ENCODE results near the gene SCNM1.
"Not testable (repeated sequence)": the region's sequence is repeated elsewhere in the genome, so short reads cannot be mapped to it uniquely, and the experiment has no call there.

Gene SCNM1

DNA sequence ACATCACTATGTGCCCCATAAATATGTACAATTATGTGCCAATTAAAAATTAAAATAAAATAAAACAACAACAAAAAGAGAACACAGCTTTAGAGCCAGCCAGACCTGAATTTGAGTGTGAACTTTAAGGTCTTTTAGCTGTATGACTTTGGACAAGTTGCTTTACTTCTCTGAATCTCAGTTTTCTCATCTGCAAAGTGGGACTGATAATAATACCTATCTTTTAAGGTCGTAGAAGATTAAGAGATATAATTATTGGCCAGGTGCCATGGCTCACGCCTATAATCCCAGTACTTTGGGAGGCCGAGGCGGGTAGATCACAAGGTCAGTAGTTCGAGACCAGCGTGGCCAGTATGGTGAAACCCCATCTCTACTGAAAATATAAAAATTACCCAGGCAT, 27.4 kb downstream of the SCNM1 start:
- DNase-seq (ENCODE audit: low spot score): no peak

DNA sequence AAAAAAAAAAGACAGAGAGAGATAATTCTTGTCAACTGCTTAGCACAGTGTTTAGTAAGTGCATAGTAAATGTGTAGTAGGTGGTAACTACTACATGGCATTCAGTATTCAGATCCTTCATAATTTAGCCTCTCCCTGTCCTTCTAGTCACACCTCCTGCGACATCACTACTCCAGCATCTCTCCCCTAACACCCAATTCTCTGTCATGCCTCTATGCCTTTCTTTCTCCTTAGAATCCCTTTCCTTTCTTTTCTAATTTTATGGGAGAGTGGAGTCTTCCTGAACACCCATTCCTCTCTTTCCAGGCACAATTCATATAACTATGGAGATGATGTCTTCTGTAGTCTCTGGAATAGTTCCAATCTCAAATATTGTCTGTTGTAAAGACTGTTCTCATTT, 27.9 kb downstream of the SCNM1 start:
- no peak for DNase-seq (ENCODE audit: low spot score)

DNA sequence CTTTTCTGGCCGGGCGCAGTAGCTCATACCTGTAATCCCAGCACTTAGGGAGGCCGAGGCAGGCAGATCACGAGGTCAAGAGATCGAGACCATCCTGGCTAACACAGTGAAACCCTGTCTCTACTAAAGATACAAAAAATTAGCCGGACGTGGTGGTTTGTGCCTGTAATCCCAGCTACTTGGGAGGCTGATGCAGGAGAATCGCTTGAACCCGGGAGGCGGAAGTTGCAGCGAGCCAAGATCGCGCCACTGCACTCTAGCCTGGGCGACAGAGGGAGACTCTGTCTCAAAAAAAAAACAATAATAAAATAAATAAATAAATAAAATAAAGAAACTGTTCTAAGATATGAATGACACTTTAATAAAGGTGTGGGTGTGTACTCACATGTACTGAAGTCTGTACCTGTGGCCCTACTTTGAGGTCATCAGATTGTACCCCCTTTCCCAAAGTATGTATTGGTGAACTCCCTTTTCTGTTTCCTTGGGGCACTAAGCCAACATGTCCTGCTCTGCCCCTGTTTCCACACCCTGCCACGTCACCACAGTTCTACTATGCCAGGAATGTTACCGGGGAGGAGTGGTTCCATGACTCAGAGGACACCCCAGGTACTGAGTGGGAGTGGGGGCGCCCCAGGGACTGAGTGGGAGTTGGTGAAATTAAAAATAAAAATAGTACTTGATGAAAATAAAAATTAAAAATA, 29.1 kb downstream of the SCNM1 start:
- DNase-seq (ENCODE audit: low spot score): not testable (repeated sequence)

DNA sequence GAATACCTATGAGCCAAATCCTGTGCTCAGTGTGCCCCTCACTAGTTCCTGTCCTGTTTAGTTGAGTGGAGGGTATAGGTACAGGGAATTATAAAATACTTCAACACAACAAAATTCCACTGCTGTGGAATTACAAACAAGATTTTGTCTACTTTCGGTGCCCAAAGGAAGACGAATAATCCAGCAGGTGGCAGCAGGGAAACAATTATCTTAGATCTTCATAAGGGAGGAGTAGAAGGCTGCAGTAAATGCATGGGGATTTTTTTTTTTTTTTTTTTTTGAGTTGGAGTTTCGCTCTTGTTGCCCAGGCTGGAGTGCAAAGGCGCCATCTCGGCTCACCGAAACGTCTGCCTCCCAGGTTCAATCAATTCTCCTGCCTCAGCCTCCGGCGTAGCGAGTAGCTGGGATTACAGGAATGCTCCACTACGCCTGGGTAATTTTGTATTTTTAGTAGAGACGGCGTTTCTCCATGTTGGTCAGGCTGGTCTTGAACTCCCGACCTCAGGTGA, 30.4 kb downstream of the SCNM1 start:
- peak; percentile 84 for DNase-seq (ENCODE audit: low spot score)

DNA sequence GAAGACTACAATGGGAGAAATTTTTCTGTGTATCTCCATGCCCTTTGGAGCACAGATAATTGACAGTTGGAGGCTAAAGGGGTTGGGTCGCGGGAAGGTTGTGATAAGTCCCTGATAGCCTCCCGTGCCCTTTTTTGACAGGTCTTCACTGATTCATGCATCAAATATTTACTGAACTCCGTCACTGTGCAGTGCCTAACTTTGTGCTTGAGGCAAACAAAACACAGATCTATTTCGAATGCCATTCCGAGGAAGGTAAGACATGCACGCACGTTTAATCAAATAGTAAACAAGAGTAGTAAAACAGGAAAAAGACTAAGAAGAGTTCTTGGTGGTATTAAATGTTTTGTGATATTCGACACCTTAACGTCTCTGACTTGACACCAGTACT, 31.9 kb downstream of the SCNM1 start:
- DNase-seq (ENCODE audit: low spot score): no peak

DNA sequence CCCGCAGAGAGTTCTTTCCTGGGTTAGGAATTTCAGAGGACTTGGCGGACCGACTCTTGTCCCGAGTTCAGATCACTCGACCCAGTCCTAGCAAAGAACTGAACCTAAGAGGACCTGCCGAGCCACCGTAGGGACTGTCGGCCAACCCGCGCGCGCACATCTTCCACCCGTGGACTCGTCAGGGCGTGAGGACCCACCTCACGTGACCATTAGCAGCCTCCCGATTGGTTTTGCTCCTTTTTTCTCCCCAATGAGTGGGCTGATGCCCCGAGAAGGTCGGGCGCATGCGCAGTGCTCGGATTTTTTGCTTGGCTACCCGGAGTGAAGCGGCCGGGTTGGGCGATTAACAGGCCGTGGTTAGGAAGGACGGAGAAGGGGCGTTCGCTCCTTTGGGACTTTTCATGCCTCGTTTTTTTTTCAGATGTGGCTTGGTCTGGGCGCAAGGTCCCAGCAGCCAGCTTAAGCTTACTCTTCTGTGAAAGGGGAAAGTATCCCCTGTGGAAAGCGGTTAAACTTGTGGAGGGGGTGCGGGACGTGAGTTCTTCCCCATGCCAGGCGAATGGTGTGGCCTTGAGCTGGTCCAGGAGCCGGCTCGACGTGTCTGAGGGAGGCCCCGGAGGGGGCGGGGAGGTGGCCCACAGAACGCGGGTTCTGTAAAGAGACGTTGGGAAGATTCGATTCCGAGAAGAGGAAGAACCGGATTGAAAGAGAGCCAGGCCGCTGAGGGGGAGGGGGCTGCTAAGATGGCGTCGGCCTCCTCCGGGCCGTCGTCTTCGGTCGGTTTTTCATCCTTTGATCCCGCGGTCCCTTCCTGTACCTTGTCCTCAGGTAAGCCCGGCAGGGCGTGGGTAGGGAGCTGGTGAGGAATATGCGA, 32.5 kb downstream of the SCNM1 start, which contains the start of gene PIP5K1A:
TSS of gene PIP5K1A (plus strand) at position 299 of the 874 bp plus-strand sequence. CDS start at position 744, 445 bp downstream.
- DNase-seq (ENCODE audit: low spot score): peak; percentile 98

DNA sequence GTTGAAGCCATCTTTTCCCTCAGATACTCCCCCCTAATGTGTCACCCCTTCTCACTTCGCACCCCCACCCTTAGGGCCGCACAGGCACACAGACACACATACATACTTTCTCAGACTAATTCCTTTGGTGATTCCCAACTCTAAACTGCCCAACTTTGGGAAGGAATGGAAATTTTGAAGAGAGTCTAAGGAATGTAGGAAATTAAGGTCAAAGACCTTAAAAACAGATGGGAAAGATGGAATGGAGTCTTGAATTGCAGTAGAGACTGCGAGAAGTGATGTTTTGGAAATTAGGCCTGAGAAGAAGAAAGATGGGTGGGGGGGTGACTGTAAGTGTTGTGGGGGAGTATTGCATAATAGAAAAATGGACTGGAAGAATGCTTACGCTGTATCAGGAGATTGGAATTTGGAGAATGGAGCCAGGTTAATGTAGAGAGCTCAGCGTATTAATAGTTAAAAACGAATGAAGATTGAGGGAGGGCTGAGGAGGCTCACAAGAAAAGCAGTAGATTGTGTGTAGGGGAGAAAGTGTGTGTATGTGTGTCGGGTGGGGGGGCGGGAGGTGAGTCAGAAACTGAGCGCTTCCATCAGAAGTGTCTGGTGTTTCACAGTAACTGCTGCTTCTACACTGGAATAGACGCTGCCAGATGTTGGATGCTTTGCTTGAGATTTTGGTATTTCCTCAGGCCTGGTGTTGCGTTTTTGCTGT, 34.1 kb downstream of the SCNM1 start:
- no peak for DNase-seq (ENCODE audit: low spot score)

DNA sequence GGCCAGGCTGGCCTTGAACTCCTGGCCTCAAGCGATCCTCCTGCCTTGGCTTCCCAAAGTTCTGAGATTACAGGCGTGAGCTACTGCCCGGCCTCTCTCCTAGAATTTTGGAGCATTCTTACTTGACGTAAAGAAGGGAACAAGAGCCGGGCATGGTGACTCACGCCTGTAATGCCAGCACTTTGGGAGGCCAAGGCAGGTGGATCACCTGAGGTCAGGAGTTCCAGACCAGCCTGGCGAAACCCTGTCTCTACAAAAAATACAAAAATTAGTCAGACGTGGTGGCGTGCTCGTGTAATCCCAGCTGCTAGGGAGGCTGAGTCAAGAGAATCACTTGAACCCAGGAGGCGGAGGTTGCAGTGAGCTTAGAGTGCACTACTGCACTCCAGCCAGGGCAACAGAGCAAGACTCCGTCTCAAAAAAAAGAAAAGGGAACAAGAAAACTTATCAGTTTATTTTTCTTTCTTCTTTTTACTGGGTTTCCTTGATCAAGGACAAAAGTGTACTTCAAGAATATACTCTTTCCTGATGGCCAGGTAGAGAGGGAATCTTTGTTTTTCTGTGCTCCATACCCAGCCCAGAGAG, 39.5 kb downstream of the SCNM1 start:
- DNase-seq (ENCODE audit: low spot score): not testable (repeated sequence)

DNA sequence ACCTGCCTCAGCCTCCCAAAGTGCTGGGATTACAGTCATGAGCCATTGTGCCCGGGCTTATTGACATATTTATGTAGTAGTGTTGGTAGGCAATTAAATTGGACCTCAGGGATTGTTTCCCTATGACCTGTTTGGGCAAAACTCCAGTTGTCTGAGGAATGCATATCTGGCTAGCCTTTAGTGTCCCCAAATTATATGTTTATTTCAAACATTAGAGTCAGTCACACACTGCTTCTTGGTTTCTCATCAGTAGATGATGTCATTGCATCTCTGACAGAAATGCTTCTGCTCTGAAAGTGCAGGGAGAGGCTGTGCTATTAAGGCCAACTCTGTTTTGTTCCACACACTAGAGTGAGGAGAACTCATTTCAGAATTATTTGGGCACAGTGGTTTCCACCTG, 44.9 kb downstream of the SCNM1 start:
- DNase-seq (ENCODE audit: low spot score): no peak

DNA sequence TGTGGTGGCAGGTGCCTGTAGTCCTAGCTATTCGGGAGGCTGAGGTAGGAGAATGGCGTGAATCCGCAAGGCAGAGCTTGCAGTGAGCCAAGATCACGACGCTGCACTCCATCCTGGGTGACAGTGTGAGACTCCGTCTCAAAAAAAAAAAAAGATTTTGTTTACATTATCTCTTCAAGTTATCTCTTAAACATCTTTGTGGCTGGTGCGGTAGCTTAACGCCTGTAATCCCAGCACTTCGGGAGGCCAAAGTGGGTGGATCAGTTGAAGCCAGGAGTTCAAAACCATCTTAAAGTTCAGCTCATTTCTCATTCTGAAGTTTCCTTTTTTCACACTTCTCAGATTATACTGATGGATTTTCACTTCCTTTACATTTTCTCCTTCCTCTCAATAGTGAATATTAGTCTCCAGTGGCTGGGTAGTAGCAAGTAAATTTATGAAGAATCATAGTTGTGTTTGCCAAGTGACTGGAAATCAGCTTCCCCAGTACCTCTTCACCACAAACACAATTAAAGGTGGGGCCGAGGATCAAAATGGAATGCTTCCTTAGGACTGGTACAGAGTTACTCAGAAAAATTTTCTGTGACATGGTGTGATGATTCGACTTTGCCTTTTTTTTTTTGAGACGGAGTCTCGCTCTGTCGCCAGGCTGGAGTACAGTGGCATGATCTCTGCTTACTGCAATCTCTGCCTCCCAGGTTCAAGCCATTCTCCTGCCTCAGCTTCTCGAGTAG, 46.2 kb downstream of the SCNM1 start:
- DNase-seq (ENCODE audit: low spot score): no peak

DNA sequence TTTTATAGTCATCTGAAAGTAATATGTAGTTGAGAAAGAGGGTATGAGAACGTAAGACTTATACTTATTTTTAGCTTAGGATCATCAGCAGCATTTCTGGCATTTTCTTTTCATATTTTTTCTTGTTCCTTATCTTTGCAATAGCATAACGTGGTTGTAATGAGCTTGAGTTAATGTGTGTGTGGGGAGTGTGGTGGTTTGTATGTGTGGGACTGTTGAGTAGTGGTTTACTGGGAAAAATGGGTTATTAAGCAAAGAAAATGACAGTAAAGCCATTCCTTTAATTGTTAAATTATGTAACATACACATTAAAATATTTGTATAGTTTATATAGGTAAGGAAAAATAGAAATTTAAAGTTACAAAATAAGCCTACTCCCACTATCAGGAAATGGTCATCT, 47.6 kb downstream of the SCNM1 start:
- DNase-seq (ENCODE audit: low spot score): no peak
